ENCODE results near the gene ZNF611. TPM values are rescaled to one million over a fixed set of nuclear protein-coding genes. Genes with fewer than 3 reads are reported as not detected.
"Not testable (repeated sequence)": the region's sequence is repeated elsewhere in the genome, so short reads cannot be mapped to it uniquely, and the experiment has no call there.

ZNF611 gene
- total and polyA plus RNA-seq, 4 donors, result 0.50 to 12.7 (median 2.7) TPM

GRCh38 chr19:52742516-52742915 is 7.7 kb upstream of the ZNF611 start:
- WGBS, result 32% methylated on average over 3 of the region's 3 CpGs
- H3K9ac ChIP-seq (ENCODE audit: low read depth in 1 of 2, low read length in 2 of 2), result no peak overlapping the region
- DNase-seq (ENCODE audit: low spot score), result no peak
- no peak overlapping the region for H3K4me3 ChIP-seq (ENCODE audit: low read depth in 1 of 3, low read length in 3 of 3)
- H3K27me3 ChIP-seq (ENCODE audit: control insufficient read depth in 4 of 4, insufficient read depth in 4 of 4, low read length in 3 of 4), result peaks cover 0 to 2% (median 0%) of the 10 kb centered on the region in 4 donors
- peaks cover 2 to 9% (median 3%) of the 10 kb centered on the region in 4 donors for H3K9me3 ChIP-seq (ENCODE audit: control insufficient read depth in 4 of 4, low read length in 3 of 4)
- H3K27ac ChIP-seq (ENCODE audit: low read depth in 1 of 2, low read length in 2 of 2), result no peak overlapping the region
- no peaks in the 10 kb centered on the region for H3K4me1 ChIP-seq (ENCODE audit: control insufficient read depth in 4 of 4, insufficient read depth in 4 of 4, low read length in 3 of 4)
- H3K36me3 ChIP-seq (ENCODE audit: control insufficient read depth in 4 of 4, insufficient read depth in 3 of 4, low read depth in 1 of 4, low read length in 3 of 4), result no peaks in the 10 kb centered on the region
- TF ChIP-seq REST (IDR thresholded peaks at IDR 0.05) (no peak), RAD21 (IDR thresholded peaks at IDR 0.05) (no peak), YY1 (IDR thresholded peaks at IDR 0.05) (no peak), CTCF (IDR thresholded peaks at IDR 0.05; ENCODE audit: low read depth, low read length, missing input control) (no peak), ZBTB33 (IDR thresholded peaks at IDR 0.05) (no peak), ATF3 (IDR thresholded peaks at IDR 0.05) (no peak), FOXA1 (IDR thresholded peaks at IDR 0.05) (no peak), FOXA2 (IDR thresholded peaks at IDR 0.05) (no peak)

GRCh38 chr19:52741951-52742485 is 7.2 kb upstream of the ZNF611 start:
- Histone ChIP-seq H3K36me3 (ENCODE audit: control insufficient read depth in 4 of 4, insufficient read depth in 3 of 4, low read depth in 1 of 4, low read length in 3 of 4) (no peaks in the 10 kb centered on the region), H3K9ac (ENCODE audit: low read depth in 1 of 2, low read length in 2 of 2) (no peak overlapping the region), H3K4me3 (ENCODE audit: low read depth in 1 of 3, low read length in 3 of 3) (no peak overlapping the region), H3K9me3 (ENCODE audit: control insufficient read depth in 4 of 4, low read length in 3 of 4) (peaks cover 2 to 9% (median 3%) of the 10 kb centered on the region in 4 donors), H3K27me3 (ENCODE audit: control insufficient read depth in 4 of 4, insufficient read depth in 4 of 4, low read length in 3 of 4) (peaks cover 0 to 2% (median 0%) of the 10 kb centered on the region in 4 donors), H3K4me1 (ENCODE audit: control insufficient read depth in 4 of 4, insufficient read depth in 4 of 4, low read length in 3 of 4) (no peaks in the 10 kb centered on the region), H3K27ac (ENCODE audit: low read depth in 1 of 2, low read length in 2 of 2) (no peak overlapping the region)
- WGBS, result 49% methylated on average over 6 of the region's 6 CpGs
- no peak for DNase-seq (ENCODE audit: low spot score)
- TF ChIP-seq NR2F2 (IDR thresholded peaks at IDR 0.05) (no peak), FOXA2 (IDR thresholded peaks at IDR 0.05) (no peak), SP1 (IDR thresholded peaks at IDR 0.05) (no peak), YY1 (IDR thresholded peaks at IDR 0.05) (no peak), FOXA1 (IDR thresholded peaks at IDR 0.05) (no peak)

- H3K9me3 ChIP-seq (ENCODE audit: control insufficient read depth in 4 of 4, low read length in 3 of 4); H3K9ac ChIP-seq (ENCODE audit: low read depth in 1 of 2, low read length in 2 of 2); H3K36me3 ChIP-seq (ENCODE audit: control insufficient read depth in 4 of 4, insufficient read depth in 3 of 4, low read depth in 1 of 4, low read length in 3 of 4); DNase-seq (ENCODE audit: low spot score); H3K4me1 ChIP-seq (ENCODE audit: control insufficient read depth in 4 of 4, insufficient read depth in 4 of 4, low read length in 3 of 4); H3K4me3 ChIP-seq (ENCODE audit: low read depth in 1 of 3, low read length in 3 of 3); H3K27ac ChIP-seq (ENCODE audit: low read depth in 1 of 2, low read length in 2 of 2); H3K27me3 ChIP-seq (ENCODE audit: control insufficient read depth in 4 of 4, insufficient read depth in 4 of 4, low read length in 3 of 4): not testable (repeated sequence)
- WGBS, result 48% methylated on average over 7 of the region's 7 CpGs
These were observed 6.5 kb upstream of the ZNF611 start for GRCh38 chr19:52741371-52741770.
